Stimulated activated CD8-positive, alpha-beta memory T cell treated with anti-CD3 and anti-CD28 coated beads, Interleukin-15, amount 100 ng/mL, for 4 hours (primary cell): ENCODE measurements around the gene TLE4.
"Not testable (repeated sequence)": the region's sequence is repeated elsewhere in the genome, so short reads cannot be mapped to it uniquely, and the experiment has no call there.

Experiments
- DNase-seq, 2 donors: peaks; one replicate each; pipeline ENCODE4 v3.0.0-alpha.2; 2020; ENCODE audit warnings: low read depth in 2 of 2

Gene TLE4

DNA sequence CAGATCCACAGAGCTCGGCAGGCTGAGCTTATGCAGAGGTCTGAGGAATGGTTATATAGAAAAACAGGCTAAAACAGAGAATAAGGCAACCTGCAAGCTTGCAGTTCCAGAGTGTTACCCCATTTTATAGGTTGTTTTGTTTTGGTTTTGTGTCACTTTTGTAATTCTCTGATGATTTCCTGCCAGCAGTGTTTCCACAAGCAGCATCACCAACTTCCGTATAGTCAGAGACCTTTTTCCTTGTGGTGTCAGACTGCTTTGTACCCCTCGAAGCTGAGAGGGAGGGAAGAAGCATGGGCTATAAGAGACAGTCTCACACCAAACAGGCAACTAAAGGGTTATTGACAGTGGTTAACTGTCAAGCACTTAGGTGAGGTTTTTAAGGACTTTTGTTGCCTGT lies 61.8 kb downstream of the TLE4 start:
- no peak for DNase-seq

DNA sequence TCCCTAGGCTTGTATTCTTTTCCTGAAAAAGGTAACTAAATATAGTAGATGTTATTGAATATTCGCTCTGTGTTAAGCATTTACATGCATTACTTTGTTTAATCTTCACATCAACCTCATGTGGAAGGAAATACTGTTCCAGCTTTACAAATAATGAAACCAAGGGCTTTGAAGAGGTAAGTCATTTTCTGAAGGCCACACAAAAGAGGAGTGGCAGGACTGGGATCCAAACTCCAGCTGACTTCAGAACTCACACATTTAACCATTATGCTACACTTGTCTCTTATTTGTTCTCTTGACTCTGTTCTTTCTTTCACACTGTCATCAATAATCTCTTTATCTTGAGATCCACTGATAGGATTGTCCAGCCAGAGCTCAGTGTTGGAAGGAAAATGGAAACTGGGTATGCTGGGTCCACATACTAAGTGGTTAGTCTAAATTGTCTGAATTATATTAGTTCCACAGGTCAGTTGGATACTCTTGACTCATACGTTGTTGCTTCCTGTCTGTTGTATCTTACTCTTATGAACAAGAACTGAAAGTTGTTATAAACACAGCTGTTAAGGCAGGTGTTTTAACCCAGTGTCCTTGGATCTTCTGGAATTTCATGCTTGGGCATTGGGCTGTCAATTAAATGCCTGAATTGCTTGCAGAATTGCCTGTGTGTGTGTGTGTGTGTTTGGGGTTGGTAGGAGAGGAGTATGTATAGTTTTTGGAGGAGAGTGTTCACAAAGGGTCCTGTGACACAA lies 65.6 kb downstream of the TLE4 start:
- no peak for DNase-seq

DNA sequence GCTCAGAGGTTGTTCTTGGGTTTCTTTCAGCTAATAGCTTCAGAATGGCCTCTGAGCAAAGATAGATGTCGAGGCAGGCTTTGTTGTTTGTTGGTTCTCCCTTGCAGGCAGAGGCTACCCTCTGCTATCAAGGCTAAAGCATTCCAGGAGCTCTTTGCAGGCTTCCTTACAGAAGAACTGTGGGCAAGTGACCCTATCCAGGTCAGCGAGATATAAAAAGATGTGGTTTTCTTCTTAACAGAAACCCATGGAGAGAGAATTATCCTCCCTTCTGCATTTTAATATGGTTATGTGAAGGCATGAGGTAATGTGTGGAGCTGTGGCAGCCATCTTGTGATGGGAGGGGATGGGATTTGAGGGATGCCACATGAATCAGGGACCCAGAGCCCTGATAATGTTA lies 67.0 kb downstream of the TLE4 start:
- DNase-seq, result no peak

DNA sequence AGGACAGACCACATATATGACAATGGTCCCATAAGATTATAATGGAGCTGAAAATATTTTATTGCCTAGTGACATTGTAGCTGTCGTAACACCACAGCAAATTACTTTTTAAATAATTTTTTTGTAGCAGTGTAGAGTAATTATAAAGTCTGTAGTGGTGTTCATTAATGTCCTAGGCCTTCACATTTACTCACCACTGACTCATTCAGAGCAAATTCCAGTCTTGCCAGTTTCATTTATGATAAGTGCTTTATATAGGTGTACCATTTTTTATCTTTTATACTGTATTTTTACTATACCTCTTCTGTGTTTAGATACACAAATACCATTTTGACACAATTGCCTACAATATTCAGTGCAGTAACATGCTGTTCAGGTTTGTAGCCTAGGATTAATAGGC lies 67.6 kb downstream of the TLE4 start:
- no peak for DNase-seq

DNA sequence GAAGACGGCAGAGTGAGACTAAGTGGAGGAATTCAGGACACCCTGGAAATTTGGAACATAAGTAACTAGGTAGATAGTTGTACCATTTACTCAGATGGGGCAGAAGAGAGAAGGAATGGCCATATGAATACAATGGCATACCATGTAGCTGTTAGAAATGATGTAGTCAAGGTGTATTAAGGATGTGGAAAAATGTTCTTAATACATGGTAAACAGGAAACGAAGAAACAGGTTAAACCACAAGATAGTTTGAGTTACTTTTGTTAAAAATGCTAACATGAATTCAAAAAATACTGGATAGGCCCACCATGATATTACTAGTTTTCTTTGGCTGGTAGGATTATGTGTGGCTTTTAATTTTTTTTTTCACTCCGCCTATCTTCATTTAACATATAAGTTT lies 68.3 kb downstream of the TLE4 start:
- DNase-seq, result not testable (repeated sequence)

DNA sequence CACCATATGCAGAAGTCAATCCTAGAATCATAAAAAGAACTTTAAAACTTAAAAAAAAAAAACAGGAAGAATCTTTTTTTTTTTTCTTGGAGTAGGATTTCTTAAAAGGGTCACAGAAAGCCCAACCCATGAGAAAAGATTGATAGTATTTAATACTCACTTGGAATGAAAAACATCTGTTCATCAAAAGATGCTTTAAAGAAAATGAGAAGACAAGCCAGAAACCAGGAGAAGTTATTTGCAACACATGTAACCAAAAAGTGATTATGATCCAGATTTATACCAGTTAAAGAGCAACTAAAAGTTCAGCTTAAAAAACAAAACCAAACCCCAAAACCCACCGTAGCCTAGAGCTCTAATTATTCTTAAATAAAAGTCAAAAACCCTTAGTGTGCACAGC lies 69.3 kb downstream of the TLE4 start:
- no peak for DNase-seq

DNA sequence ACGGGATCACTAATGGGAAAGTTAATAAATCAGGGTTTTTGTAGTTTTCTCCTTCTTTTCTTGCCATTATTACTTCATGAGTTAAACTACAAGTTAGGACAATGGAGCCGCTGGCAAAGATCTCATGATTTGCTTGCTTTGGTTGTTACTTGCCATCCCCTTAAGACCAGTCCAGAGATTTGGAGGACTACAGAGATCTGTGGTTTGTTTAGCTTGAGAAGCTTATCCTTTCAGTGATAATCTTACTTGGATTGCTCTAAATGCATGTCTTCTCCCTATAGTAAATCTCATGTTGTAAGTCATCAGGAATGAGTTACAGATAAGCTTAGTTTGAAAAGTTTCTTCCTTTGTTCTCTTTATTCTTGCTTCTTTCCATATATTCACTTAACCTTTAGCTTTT lies 70.9 kb downstream of the TLE4 start:
- DNase-seq, result no peak

DNA sequence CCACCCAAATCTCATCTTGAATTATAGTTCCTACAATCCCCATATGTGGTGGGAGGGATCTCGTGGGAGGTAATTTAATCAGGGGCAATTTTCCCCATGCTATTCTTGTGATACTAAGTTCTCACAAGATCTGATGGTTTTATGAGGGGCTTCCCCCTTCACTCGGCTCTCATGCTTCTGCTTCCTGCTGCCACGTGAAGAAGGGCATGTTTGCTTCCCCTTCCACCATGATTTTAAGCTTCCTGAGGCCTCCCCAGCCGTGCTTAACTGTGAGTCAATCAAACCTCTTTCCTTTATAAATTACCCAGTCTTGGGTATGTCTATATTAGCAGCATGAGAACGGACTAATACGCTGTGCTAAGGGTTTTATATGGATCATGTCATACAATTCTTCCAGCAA lies 72.3 kb downstream of the TLE4 start:
- no peak for DNase-seq

DNA sequence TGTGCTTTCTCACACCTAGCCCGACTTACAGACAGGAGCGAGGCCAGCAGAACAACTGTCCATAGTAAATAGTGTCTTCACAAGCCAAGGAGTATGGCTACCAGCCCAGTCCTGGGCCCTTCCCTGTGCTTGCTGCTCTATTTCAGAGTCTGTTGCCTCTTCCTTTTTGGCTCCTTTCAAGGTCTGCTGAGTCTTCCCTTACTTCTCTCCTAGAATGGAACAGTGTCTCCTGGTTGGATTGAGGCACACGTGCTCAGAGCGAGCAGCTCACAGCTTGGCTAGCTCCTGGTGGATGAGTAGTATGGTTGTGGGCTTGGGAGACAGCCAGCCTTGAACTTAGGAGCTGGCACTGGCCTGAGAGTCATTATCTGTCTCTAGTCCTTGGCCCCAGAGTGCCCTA lies 72.8 kb downstream of the TLE4 start:
- DNase-seq, result no peak

DNA sequence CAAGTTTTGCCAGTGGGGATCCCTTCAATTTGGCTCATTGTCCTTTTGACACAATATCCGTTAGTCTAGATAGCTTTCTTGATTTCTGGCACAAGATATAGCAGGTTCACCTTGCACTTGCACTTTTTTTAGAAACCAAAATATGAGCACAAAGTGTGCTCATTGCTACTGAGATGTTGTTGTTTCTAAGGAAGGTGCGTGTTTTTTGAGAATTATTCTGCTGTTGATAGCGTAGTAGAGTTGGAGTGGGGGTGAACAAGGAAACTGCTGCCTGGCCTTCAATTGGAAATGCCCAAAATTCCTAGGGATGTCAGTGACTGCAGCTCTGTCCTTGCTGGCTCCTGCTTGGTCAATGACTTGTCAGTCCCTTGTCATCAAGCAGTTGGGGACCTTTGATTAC lies 73.3 kb downstream of the TLE4 start:
- DNase-seq, result no peak

DNA sequence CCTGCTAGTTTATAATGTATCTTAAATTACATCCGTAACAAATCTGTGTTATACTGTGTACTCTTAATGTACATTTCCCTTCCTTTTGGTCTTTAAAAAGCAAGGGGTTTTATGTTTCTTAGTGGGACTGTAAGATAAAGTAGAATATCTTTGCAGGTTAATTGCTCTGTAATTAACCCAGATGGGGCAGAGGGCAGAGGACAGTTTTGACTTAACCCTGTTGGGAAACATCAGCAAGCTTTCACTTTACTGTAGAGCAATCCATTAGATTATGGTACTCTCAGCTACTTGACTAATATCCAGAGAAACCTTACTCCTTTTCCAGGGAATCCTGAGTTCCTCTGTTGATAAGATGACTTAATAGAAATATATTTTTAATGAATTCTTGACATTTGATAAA lies 74.3 kb downstream of the TLE4 start:
- no peak for DNase-seq

DNA sequence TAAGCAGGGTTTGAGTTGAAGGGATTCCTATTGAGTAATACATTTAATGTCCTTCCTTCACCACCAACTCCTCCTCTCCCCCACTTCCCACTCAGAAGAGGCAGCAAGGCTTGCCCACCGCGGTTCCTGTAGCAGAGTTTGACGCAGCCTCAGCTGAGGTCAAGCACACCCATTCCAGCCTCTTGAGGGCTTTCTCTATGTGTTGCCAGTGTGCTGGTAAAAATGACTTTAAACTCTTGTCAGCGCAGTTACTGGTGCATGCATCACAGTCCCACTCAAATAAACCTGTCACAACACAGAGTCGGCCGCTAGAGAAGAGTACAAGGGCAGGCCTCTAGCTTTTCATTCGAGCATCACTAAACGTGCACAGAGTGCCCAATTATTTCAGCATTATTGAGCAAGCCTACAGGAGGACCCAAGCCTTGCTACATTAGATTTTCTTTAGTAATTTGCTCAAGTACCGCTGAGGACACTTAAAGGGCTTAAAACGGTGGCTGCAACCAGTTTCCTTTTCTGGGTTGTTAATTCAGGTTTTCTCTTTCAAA lies 79.6 kb downstream of the TLE4 start:
- no peak for DNase-seq

DNA sequence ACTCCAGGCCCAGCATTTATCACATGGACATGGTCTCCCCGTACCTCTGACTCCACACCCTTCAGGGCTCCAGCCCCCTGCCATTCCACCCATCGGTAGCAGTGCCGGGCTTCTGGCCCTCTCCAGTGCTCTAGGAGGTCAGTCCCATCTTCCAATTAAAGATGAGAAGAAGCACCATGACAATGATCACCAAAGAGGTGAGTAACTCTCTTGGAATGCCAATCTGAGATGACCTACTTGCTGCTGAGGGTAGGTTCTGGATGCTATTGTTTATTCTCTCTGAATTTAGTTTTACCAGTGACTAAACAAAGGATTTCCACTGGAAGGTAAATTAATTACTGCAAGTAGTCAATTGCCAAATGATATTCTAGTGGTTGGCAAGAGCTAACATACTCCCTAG lies 80.8 kb downstream of the TLE4 start:
- DNase-seq, result no peak

DNA sequence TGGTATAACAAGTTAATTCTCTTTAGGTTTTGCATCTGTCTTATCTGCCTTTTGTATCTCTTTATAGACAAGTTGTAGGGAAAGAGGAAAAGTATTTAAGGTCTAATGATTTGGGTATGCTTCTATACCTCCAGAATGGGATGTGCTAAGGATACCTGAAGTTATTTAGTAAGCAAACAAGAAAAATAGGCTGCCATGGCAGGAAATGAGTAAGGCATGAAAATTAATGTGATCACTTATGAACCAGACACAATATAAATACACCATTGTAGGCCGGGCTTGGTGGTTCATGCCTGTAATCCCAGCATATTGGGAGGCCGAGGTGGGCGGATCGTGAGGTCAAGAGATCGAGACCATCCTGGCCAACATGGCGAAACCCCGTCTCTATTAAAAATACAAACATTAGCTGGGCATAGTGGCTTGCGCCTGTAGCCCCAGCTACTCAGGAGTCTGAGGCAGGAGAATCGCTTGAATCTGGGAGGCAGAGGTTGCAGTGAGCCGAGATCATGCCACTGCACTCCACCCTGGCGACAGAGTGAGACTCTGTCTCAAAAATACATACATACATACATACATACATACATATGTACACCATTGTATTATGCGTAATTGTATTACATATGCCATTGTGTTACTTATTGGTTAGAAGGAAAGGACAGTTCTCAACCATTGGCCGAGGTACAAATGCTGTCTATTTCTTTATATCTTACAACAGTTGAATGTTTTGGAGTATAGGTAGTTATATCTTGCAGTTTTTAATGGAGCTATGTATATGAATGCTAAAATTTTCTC lies 83.0 kb downstream of the TLE4 start:
- DNase-seq, result not testable (repeated sequence)

DNA sequence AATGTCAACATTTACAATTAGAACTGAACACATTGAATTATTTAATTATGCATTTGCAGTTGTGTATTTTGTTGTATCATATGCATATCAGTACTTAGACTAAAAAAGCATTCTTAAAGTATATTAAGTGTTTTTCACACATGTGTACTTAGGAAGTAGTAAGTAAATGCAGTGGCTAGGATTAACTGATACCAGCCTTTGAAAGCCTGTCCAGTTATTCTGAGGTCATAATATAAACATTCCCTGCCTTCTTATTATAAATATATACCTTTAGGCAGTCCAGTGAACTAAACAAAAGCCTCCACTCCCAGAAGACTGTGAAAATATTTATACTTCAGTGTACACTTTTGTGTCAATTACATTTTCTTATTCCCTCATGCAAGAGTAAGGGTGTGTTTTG lies 83.8 kb downstream of the TLE4 start:
- no peak for DNase-seq

DNA sequence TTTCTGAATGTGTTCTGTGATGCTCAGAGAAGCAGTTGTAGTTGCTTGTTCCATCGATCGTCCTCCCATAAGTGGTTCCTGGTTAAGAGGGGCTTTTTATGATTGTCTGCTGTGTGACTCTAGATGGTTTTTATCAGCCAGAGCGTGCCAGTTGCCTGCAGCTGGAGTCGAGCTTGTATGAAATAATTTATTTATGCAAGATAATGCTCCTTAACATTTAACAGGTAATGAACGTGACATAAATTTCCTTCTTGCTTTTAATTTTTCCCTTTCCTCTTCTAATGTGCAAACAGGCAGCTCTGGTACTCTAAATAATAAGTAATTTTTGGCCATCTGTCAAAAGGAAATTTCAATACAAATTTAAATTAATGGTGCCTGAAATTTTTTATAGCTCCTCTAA lies 84.4 kb downstream of the TLE4 start:
- DNase-seq, result no peak

DNA sequence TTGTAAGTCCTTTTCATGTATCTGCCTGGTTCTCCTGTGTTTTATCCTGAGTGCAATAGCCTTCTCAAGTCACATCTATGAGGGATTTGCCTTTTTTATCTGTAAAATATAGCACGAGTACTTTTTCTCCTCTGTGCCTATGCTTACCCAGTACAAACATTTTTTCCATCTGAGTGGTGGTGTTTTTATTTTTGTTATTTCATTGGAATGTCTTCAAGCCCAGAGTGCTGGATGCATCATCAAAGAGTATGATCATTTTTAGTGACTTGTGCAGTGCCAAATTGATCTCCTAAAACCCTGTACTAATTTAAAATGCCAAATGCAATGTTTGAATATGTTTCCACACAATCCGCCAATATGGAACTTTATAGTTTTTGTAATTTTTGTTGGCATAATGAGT lies 86.1 kb downstream of the TLE4 start:
- no peak for DNase-seq

DNA sequence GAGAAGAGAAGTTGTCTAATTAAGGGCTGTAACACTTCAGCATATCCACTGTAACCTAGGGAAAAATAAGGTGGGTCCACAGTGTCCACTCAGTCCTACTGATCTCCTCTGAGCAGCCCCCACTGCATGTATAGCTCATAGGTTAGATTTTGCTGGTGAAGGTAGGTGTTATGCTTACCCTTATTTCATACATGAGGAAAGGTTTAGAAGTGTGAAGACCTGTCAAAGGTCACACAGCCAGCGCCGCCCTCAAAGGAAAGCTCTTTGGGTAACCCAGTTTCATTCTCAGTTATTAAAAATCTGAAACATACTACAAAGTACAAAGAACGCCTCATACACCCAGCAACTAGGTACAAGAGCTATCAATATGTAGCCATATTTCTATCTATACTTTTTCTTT lies 87.2 kb downstream of the TLE4 start:
- no peak for DNase-seq

DNA sequence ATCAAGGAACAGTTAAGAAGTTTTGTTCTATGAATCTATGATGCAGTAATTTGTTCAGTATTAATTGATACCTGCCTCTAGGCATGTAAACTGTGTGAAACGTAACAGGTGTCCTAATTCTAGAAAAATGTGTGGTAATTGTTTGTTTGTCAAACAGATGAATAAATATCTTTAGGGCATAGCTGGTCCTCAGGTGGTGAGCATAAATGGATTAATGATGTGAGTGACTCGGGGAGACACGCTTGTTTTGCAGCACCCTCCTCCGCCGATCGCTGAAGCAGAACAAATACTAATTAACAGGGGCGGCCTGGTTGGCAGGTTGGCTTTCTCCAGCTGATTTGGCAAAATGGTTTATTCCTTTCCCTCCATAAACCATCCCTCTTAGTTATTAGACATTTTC lies 88.8 kb downstream of the TLE4 start:
- no peak for DNase-seq

DNA sequence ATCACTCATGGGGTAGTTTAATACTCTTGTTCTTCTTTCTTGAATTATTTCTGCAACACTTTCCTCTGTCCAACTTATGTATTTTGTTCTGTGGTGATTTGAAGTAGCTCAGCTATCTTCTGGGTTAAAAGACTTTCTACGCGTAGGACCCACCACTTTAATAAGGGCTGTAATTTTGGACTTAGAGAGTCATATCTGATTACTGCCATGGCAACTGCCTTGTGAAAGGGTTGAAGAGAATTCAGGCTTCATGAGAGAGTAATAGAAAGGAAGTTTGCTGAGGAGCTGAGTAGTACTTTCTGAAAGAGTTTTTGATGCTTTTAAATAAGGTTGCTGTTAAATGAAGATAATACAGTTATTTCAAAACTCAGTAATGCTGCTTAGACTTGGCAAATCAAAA lies 89.5 kb downstream of the TLE4 start:
- DNase-seq, result no peak

DNA sequence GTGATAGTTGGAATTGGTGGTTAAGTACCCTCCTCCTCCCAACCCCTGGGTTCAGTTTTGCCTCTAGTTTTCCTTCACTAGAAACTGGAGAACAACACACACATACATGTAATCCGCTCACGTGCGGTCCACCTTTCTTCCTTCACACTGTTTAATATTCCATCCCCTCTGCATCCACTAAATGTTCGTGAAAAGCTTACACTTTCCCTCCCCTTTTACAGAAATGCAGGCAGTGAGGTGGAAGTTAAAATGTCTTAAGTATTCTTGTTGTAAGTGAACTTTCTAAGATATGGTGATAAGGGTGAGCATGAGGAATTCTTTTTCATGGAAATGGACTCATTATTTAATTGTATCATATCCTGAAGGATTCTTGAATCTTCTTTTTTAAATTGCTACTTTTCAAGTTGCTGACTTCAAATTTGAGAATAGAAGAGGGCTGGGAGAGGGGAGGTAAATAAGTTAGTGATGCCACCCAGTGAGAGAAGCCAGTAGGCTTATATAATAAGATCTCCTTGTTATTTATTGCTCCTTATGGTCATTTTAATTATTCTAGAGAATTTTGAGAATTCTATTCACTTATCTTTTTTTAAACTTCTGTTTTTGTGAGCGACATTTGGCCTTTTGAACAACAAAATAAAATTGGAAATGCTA lies 90.2 kb downstream of the TLE4 start:
- no peak for DNase-seq

DNA sequence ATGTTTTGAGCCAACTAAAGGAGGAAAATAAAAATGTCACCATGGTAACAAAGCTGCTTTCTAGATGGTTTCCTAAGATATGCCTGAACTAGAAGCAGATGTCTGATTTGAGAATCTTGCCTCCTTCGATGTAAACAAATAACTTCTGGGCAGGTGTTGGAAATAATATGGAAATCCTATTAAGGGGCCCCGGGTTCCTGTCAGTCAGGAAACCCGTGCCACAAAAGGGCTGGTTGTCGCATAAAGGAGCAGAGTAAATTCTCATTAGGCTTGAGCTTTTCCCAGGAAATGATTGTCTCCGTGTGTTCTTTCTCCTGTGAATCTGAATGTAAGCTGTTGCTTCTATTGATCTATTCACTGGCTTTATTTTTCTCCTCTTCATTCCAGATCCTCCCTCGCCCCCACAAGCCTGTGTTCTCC lies 90.8 kb downstream of the TLE4 start:
- DNase-seq, result no peak

DNA sequence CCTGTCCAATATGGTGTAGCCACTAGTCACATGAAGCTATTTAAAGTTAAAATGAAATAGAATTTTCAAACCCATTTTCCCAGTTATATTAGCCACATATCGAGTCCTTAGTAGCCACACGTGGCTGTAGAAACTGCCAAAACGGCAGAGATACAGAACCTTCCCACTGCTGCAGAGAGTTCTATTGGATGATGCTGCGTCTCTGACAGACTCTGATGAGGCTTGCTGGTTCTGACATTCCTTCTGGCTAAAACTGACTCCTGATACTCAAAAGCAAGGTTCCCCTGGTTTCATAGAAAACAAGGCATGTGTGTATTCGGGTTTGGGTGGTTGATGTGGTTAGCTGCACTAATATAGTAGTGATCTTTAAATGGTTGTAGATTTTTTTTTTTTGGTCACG lies 91.5 kb downstream of the TLE4 start:
- DNase-seq, result no peak
